Activated CD4-positive, alpha-beta T cell treated with anti-CD3 and anti-CD28 coated beads, Interleukin-2, amount 50 U/mL, for 1 hour (primary cell): ENCODE data around the gene MFSD6L.

Experiments used
- DNase-seq: peaks from one replicate; pipeline ENCODE4 v3.0.0-alpha.2; 2020

The MFSD6L gene, protein sequence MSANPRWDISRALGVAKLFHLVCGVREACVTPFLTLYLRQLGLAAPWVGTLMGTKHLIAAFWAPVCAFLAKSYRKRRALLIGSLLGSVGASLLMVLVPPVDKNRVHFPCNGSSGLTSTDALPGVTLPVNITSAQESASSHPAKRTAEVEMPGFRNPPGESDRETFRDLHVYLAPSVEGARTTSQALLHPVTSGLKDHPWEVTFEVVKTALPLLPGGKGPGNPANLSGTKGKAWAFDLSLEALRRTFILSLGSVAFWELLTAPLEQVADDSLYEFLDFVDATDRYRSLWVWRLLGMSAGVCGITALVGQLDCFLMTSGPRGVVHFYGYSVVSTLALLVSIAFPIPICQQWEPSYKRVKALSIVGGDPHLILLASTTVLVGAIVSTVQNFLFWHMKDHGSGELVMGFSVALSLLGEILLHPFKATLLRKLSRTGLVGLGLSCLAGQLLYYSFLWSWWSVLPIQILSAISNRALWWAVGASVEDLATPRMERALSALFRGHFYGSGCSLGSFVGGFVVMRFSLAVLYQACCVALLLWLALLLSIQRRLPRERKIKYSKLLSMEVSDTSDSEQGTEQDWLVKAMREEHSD

GRCh38 chr17:8798846-8799569, at the start of gene MFSD6L:
MFSD6L (minus strand) TSS chr17:8799365; CDS start chr17:8799120, 245 bp downstream.
- DNase-seq, result no peak

GRCh38 chr17:8847891-8848290, 48.7 kb upstream of the MFSD6L start:
- no peak for DNase-seq

DNA sequence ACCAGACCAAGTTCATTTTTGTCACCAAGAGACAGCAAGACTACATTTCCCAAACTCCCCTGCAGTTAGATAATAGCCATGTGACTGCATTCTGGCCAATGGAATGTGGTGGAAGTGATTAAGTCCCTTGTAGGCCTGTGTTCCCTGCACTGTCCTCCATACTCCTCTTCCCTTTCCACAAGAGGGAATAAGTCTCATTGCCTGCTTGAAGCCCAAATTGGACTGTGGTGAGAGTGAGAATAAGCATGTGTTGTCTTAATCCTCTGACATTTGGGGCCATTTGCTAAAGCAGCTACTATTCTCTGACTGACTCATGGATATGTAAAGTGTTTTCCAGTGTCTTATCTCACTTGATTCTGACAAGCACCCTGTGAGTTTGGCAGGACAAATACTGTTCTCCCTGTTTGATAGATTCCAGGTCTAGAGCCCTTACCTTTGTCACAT, 47.6 kb upstream of the MFSD6L start:
- DNase-seq, result no peak

DNA sequence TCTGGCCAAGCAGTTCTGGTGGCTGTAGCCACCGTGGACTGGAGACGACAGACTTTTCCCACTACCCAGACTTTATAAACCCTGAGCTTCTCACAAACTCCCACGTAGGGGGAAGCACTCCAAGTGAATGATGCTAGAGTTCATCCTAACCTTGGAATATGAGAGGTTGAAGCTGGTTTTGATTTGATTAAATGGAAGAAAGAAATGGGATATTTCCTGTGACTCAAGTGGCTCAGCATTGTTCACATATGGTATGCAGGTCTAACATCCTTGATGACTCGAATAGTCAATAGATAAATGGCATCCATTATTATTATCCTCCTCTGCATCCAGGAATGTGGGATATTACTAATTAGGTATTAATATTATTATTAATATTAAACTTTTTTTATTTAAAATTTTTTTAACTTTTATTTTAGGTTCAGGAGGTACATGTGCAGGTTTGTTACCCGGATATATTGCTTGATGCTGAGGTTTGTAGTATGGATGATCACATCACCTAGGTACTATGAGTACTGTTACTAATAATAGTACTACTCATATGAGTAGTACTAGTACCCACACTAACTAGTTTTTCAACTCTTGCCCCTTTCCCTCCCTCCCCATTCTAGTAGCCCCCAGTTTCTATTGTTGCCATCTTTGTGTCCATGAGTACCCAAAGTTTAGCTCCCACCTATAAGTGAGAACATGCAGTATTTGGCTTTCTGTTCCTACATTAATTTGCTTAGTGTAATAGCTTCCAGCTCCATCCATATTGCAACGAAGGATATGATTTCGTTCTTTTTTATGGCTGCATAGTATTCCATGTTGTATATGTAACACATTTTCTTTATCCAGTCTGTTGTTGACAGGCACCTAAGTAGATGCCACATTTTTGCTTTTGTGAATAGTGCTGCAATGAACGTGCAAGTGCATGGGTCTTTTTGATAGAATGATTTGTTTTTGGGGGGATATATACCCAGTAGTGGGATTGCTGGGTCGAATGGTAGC, 45.4 kb upstream of the MFSD6L start:
- no peak for DNase-seq

- no peak for DNase-seq
Measured at GRCh38 chr17:8843344-8843743, 44.2 kb upstream of the MFSD6L start.

- DNase-seq, result no peak
Measured at GRCh38 chr17:8841844-8842243, 42.7 kb upstream of the MFSD6L start.

DNA sequence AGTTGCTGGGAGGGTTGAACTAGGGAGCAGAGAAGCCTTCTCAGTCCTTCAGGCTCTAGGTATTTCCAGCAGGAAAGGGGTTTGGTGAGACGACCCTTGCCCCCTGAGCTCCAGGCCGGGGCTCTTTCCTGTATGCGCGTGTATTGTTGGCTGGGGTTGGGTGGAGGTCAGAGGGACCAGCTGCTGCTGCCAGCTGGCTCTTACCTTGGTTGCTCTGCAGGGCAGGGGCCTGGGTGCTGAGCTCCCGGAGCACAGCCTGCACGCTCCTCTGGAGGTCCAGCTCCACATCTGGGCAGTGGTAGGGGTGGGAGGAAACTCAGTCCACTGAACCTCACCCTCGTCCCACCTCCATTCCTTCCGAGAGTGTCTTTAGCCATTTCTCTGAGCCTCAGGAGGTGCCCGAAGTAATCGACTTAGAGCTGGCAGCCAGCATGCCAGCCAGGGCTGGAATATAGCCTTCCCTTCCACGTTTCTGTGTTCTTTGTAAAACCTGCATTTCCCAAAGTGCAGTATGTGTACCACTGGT, 40.3 kb upstream of the MFSD6L start:
- DNase-seq, result no peak

DNA sequence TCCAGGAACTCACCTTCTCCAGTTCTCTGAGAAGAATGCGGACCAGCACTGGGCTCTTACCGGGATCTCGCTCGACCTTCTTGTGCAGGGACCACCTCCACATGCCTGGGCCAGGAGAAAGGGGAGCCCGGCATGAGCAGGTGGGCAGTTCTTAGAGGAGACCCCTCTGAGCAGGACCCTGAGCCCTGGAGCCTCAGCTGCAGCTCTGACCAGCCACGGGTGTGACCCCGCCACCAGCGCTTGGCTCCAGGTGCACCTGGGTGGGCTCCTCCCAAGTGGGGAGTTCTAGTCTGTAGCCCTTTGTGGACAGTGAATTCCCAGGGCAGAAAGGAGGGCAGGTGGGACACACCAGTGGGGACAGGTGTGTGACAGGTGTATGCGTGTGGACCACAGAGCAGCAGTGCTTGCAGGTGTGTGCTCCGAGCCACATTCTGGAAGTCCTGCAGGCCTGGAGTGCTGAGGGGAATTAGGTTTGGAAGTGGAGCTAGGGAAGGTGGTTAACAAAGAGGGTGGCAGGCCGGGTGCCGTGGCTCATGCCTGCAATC, 39.5 kb upstream of the MFSD6L start:
- DNase-seq, result no peak

DNA sequence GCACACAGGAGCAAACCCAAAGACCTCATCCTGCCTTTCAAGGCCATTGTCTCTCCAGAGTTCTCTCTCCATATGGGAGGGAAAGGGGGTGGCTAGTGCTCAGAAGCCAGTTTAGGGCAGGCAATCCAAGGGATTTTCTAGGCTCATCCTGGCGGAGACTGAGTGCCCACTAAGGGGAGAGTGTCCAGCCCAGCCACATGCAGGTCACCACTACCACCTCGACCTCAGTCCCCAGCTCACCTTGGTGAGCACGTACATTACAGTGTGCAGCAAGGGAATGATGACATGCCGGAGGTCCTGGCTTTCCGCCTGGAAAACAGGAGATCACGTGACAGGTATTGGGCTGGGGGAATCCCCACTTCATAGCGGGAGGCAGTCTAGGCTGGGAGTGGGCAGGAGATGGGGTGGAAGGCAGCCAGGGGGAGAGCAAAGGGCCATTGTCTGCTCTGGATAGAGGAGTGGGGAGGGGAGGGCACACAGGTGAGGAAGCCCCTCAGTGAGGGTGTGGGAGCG, 38.5 kb upstream of the MFSD6L start:
- DNase-seq, result no peak

GRCh38 chr17:8836821-8837562, 37.8 kb upstream of the MFSD6L start:
- DNase-seq, result no peak

DNA sequence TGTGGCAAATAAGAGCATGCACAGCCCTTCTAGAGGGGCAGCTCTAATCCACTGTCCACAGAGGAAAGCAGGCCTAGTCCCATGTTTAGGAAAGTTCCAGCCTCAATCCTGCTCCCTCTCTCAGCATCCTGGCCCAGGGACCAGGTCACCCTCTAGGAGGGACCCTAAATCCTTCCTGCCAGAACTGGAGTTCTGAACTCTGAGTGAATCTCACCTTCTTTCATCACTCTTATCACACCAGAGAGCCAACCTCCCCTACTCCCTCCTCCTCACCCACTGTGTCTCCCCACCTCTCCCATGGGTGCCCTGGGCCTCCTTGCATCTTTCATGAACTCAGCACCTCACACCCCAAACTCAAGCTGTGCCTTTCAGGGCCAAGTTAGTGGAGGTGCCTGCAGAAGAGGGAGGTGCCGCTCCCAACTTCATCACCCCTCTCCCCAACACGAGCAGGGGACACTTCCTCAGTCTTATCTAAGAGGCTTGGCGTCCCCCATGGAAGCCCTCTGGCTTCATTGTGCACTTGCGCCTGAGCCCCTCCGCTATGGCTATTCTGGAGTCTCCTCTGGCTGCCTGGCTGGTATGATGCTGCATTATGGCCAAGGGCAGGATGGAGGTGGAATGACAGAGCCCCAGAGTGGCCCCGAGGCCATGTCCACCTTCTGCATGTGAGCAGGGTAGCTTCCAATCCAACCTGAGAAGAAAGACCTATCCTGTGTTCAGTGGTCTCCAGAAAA, 36.6 kb upstream of the MFSD6L start:
- no peak for DNase-seq

- DNase-seq, result no peak
Measured at GRCh38 chr17:8835106-8835505, 35.9 kb upstream of the MFSD6L start.

DNA sequence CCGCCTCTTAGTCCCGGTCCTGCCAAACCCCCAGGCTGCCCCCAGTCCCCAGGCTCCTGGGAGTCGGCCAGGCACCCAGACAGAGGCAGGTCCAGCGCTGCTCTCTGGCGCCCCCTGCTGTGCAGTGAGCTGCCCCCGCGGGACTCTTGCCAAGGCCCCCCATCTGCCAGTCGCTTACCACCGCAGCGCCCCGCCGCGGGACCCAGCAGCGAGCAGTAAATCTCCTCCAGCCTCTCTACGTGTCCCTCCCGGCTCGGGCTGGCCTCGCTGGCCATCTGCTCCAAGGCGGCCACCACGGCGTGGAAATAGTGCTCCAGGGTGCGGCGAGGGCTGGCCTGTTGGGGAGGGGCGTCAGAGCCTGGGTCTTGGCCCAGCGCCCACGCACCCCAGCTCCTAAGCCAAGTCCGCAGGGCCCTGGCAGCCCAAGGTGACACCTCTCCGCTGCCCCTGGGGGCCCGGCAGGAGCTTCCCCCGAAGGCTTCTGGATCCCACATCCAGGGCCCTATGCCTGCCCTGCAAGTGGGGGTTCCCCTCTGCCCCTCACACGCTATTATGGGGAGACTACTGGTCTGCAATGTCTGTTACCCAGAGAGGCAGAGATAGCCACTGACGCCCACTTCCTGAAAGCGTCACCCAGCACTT, 33.7 kb upstream of the MFSD6L start:
- DNase-seq, result peak; percentile 16

- DNase-seq, result no peak
Measured at GRCh38 chr17:8831234-8831849, 32.2 kb upstream of the MFSD6L start.

- no peak for DNase-seq
Measured at GRCh38 chr17:8830141-8830540, 31.0 kb upstream of the MFSD6L start.

GRCh38 chr17:8829036-8829941, 30.1 kb upstream of the MFSD6L start:
- DNase-seq, result no peak

DNA sequence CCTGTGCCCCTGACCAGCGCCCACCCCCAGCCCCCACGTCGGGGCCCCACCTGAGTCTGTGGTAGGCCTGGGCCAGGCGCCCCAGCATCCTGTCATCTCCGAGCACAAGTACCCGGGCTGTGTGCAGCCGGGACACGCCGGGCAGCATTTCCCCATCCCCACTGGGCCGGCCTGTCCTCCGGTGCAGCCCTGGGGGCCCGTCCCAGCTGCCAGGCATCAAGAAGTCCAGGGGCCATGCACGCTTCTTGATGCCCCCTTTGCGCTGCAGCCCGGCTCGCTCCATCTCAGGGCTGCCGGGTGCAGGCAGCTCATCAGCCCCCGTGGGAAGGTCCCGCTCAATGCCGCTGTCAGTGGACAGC, 29.3 kb upstream of the MFSD6L start:
- DNase-seq, result no peak

GRCh38 chr17:8826808-8827435, 27.8 kb upstream of the MFSD6L start:
- no peak for DNase-seq
